ENCODE results near the gene MBNL1. TPM values are rescaled to one million over a fixed set of nuclear protein-coding genes. Genes with fewer than 3 reads are reported as not detected.

MBNL1 gene
- total and polyA plus RNA-seq, 4 donors, result 17.1 to 110 (median 62.3) TPM

DNA sequence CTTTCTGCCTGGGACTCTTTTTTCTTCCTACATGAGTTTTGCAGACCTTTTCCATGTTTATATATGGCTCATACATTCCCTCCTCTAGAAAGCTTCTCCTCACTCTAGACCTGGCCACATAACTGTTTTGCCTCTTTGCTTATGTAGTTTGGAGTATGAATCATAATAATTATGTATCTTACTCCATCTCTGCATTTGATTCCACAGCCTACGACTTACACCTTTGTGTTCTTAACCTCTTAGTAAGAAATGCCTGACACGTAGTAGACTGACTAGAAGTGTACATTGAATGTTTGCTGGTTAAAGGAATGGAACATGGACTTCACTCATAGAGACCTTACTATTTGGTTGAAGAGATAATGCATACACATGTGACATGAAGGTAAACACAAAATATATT, 56.4 kb downstream of the MBNL1 start:
- Histone ChIP-seq H3K4me1 (ENCODE audit: control insufficient read depth in 4 of 4, insufficient read depth in 4 of 4, low read length in 3 of 4) (peaks cover 3 to 38% (median 18%) of the 10 kb centered on the region in 4 donors), H3K27ac (ENCODE audit: low read depth in 1 of 2, low read length in 2 of 2) (peak overlapping the region in 1 of 2 donors; percentile 28), H3K4me3 (ENCODE audit: low read depth in 1 of 3, low read length in 3 of 3) (no peak overlapping the region), H3K36me3 (ENCODE audit: control insufficient read depth in 4 of 4, insufficient read depth in 3 of 4, low read depth in 1 of 4, low read length in 3 of 4) (no peaks in the 10 kb centered on the region), H3K27me3 (ENCODE audit: control insufficient read depth in 4 of 4, insufficient read depth in 4 of 4, low read length in 3 of 4) (no peaks in the 10 kb centered on the region), H3K9ac (ENCODE audit: low read depth in 1 of 2, low read length in 2 of 2) (no peak overlapping the region), H3K9me3 (ENCODE audit: control insufficient read depth in 4 of 4, low read length in 3 of 4) (no peaks in the 10 kb centered on the region)
- DNase-seq (ENCODE audit: low spot score), result no peak
- whole genome bisulfite sequencing, result 89% methylated on average over 2 of the region's 2 CpGs
- no peak for TF ChIP-seq MAX (IDR thresholded peaks at IDR 0.05)

DNA sequence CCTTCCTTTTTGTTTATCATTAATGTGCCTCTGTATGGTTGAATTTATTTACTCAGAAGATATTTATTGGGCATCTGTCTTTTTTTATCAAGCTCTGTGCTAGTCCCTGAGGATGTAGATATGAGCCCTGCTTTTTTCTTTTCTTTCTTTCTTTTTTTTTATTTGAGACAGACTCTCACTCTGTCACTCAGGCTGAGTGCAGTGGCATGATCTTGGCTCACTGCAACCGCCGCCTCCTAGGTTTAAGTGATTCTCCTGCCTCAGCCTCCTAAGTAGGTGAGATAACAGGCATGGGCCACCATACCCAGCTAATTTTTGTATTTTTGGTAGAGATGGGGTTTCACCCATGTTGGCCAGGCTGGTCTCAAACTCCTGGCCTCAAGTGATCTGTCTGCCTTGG, 58.5 kb downstream of the MBNL1 start:
- Histone ChIP-seq H3K4me3 (ENCODE audit: low read depth in 1 of 3, low read length in 3 of 3) (no peak overlapping the region), H3K27me3 (ENCODE audit: control insufficient read depth in 4 of 4, insufficient read depth in 4 of 4, low read length in 3 of 4) (no peaks in the 10 kb centered on the region), H3K27ac (ENCODE audit: low read depth in 1 of 2, low read length in 2 of 2) (peak overlapping the region in 1 of 2 donors; percentile 23), H3K4me1 (ENCODE audit: control insufficient read depth in 4 of 4, insufficient read depth in 4 of 4, low read length in 3 of 4) (peaks cover 3 to 30% (median 16%) of the 10 kb centered on the region in 4 donors), H3K9me3 (ENCODE audit: control insufficient read depth in 4 of 4, low read length in 3 of 4) (no peaks in the 10 kb centered on the region), H3K36me3 (ENCODE audit: control insufficient read depth in 4 of 4, insufficient read depth in 3 of 4, low read depth in 1 of 4, low read length in 3 of 4) (no peaks in the 10 kb centered on the region), H3K9ac (ENCODE audit: low read depth in 1 of 2, low read length in 2 of 2) (no peak overlapping the region)
- no peak for TF ChIP-seq NR2F2 (IDR thresholded peaks at IDR 0.05)
- TF ChIP-seq FOXA2 (IDR thresholded peaks at IDR 0.05), result no peak
- no peak for TF ChIP-seq JUND (IDR thresholded peaks at IDR 0.05)
- TF ChIP-seq RAD21 (IDR thresholded peaks at IDR 0.05), result no peak
- WGBS, result 86% methylated on average over 2 of the region's 2 CpGs
- DNase-seq (ENCODE audit: low spot score), result no peak

GRCh38 chr3:152328841-152329240, 60.1 kb downstream of the MBNL1 start:
- Histone ChIP-seq H3K9ac (ENCODE audit: low read depth in 1 of 2, low read length in 2 of 2) (peak overlapping the region in 1 of 2 donors; percentile 27), H3K9me3 (ENCODE audit: control insufficient read depth in 4 of 4, low read length in 3 of 4) (no peaks in the 10 kb centered on the region), H3K27me3 (ENCODE audit: control insufficient read depth in 4 of 4, insufficient read depth in 4 of 4, low read length in 3 of 4) (no peaks in the 10 kb centered on the region), H3K36me3 (ENCODE audit: control insufficient read depth in 4 of 4, insufficient read depth in 3 of 4, low read depth in 1 of 4, low read length in 3 of 4) (no peaks in the 10 kb centered on the region), H3K4me3 (ENCODE audit: low read depth in 1 of 3, low read length in 3 of 3) (no peak overlapping the region), H3K4me1 (ENCODE audit: control insufficient read depth in 4 of 4, insufficient read depth in 4 of 4, low read length in 3 of 4) (peaks cover 0 to 23% (median 8%) of the 10 kb centered on the region in 4 donors), H3K27ac (ENCODE audit: low read depth in 1 of 2, low read length in 2 of 2) (peak overlapping the region; percentile 34 to 50)
- no peak for TF ChIP-seq MAX (IDR thresholded peaks at IDR 0.05)
- TF ChIP-seq TAF1 (conservative IDR thresholded peaks at IDR 0.05), result no peak
- TF ChIP-seq EGR1 (IDR thresholded peaks at IDR 0.05; ENCODE audit: low read depth in 2 of 2), result peak in 1 of 2 donors; percentile 81
- TF ChIP-seq NR2F2 (IDR thresholded peaks at IDR 0.05), result no peak
- TF ChIP-seq ZBTB33 (IDR thresholded peaks at IDR 0.05), result no peak
- no peak for TF ChIP-seq GABPA (IDR thresholded peaks at IDR 0.05 in 1 of 2, conservative IDR thresholded peaks at IDR 0.05 in 1 of 2)
- no peak for TF ChIP-seq FOXA1 (IDR thresholded peaks at IDR 0.05)
- TF ChIP-seq HNF4A (conservative IDR thresholded peaks at IDR 0.05), result peak; percentile 18 to 20
- peak; percentile 13 for TF ChIP-seq YY1 (IDR thresholded peaks at IDR 0.05)
- TF ChIP-seq JUND (IDR thresholded peaks at IDR 0.05), result peak; percentile 75 to 96
- TF ChIP-seq, protein P1, sequence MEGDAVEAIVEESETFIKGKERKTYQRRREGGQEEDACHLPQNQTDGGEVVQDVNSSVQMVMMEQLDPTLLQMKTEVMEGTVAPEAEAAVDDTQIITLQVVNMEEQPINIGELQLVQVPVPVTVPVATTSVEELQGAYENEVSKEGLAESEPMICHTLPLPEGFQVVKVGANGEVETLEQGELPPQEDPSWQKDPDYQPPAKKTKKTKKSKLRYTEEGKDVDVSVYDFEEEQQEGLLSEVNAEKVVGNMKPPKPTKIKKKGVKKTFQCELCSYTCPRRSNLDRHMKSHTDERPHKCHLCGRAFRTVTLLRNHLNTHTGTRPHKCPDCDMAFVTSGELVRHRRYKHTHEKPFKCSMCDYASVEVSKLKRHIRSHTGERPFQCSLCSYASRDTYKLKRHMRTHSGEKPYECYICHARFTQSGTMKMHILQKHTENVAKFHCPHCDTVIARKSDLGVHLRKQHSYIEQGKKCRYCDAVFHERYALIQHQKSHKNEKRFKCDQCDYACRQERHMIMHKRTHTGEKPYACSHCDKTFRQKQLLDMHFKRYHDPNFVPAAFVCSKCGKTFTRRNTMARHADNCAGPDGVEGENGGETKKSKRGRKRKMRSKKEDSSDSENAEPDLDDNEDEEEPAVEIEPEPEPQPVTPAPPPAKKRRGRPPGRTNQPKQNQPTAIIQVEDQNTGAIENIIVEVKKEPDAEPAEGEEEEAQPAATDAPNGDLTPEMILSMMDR (IDR thresholded peaks at IDR 0.05; ENCODE audit: low read depth, low read length, missing input control), result no peak
- peak in 1 of 2 donors; percentile 17 for TF ChIP-seq RAD21 (IDR thresholded peaks at IDR 0.05)
- peak; percentile 6 for TF ChIP-seq SP1 (IDR thresholded peaks at IDR 0.05)
- peak; percentile 43 for TF ChIP-seq REST (IDR thresholded peaks at IDR 0.05)
- peak; percentile 23 for TF ChIP-seq FOXA2 (IDR thresholded peaks at IDR 0.05)
- peak in 1 of 2 donors; percentile 11 for TF ChIP-seq RXRA (IDR thresholded peaks at IDR 0.05)
- TF ChIP-seq ATF3 (IDR thresholded peaks at IDR 0.05), result peak; percentile 55
- TF ChIP-seq HNF4G (IDR thresholded peaks at IDR 0.05), result no peak
- 7% methylated on average over 3 of the region's 3 CpGs for WGBS
- no peak for DNase-seq (ENCODE audit: low spot score)

Data from liver (tissue), 9 donors.